Activated CD4-positive, alpha-beta memory T cell treated with anti-CD3 and anti-CD28 coated beads, Interleukin-2, amount 10 ng/mL, durations not matched to agents 7 days and 5 days (primary cell): Measurements from ENCODE around the gene LMX1B. TPM values are rescaled to one million over a fixed set of nuclear protein-coding genes. Genes with fewer than 3 reads are reported as not detected.

ENCODE experiments used
- CTCF ChIA-PET: fragments of 350-600 bp; sonication (Branson Sonifier 250); formaldehyde crosslinking; loops from one replicate; lab custom pipeline; 2021; ENCODE audit warnings: antibody characterized with exemption, inconsistent platforms; lab: Charles Lee
- POLR2A ChIA-PET: fragments of 350-600 bp; sonication (Branson Sonifier 250); formaldehyde crosslinking; loops from one replicate; lab custom pipeline; 2021; ENCODE audit warnings: antibody characterized with exemption; lab: Charles Lee
- DNase-seq: peaks from one replicate; pipeline ENCODE4 v3.0.0-alpha.2; 2020
- H3K27ac Mint-ChIP-seq: one replicate; pipeline ENCODE4 v1.8.0; 2021; ENCODE audit warnings: mild to moderate bottlenecking, mixed read lengths
- H3K27me3 Mint-ChIP-seq: one replicate; pipeline ENCODE4 v1.8.0; 2021; ENCODE audit warnings: mixed read lengths
- H3K36me3 Mint-ChIP-seq: one replicate; pipeline ENCODE4 v1.8.0; 2021; ENCODE audit warnings: low read depth, mixed read lengths
- H3K4me1 Mint-ChIP-seq: one replicate; pipeline ENCODE4 v1.8.0; 2021; ENCODE audit warnings: mixed read lengths
- H3K4me3 Mint-ChIP-seq: one replicate; pipeline ENCODE4 v1.8.0; 2021; ENCODE audit warnings: mild to moderate bottlenecking, mixed read lengths
- H3K9me3 Mint-ChIP-seq: one replicate; pipeline ENCODE4 v1.8.0; 2021; ENCODE audit warnings: mixed read lengths
- total RNA-seq, 2 experiments: library from RNA; stranded (reverse); gene quantifications; one replicate each; pipeline ENCODE4 v1.2.3, GENCODE V29; 2021

The LMX1B gene
- total RNA-seq, 2 experiments from 2014 or later: not detected

DNA sequence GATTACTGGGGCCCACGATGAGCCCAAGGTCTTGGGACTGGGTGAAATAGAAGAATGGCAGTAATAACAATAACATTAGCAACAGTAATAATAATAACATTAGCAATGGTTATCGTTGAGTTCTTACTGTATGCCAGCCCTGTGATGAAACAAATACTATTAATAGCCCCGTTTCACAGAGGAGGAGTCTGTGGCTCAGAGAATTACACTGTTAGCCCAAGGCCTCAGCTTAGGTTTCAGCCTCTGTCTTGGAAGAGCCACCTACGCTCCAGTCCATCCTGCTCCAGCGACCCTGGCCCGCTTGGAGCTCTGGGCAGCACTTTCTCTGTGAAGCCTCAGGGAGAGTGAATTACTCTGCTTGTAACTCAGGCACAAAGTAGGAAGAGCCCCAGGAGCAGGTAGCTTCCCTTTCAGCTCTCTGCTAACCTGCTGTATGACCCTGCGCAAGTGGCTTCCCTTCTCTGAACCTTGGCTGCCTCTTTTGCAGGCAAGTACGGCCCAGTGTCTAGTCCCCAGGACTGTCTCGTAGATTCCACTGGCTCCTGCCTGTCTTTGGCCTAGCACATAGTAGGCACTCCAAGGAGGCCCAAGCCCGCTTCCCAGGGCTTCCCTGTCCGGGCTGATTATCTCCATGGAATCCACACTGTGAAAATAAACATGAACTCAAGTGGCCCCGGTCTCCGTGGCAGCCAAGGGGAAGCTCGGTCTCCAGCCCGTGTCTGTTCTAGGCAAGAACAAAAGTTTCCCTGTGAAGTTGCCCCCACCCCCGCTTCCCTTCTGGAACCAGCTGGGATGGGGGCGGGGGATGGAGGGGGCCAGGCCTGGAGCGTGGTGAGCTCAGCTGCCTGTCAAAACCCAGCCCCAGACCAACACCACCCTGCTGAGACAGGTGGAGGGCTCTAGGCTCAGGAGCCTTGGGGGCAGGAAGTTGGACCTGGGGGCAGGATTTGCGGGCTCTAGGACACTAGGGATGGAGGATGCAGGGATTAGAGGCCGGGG, 26.2 kb upstream of the LMX1B start:
- POLR2A ChIA-PET: no interaction called here
- H3K4me1 Mint-ChIP-seq: no peaks in the 10 kb centered on the region
- no peaks in the 10 kb centered on the region for H3K36me3 Mint-ChIP-seq
- no peak overlapping the region for H3K27ac Mint-ChIP-seq
- no peak for DNase-seq
- no peak overlapping the region for H3K4me3 Mint-ChIP-seq
- no peaks in the 10 kb centered on the region for H3K9me3 Mint-ChIP-seq
- peaks cover 28% of the 10 kb centered on the region for H3K27me3 Mint-ChIP-seq
- CTCF ChIA-PET: interaction anchor here (0.6 kb wide), 1 partner anchor 12 kb away, joined by 3 read pairs; no protein-coding TSS in a partner anchor

DNA sequence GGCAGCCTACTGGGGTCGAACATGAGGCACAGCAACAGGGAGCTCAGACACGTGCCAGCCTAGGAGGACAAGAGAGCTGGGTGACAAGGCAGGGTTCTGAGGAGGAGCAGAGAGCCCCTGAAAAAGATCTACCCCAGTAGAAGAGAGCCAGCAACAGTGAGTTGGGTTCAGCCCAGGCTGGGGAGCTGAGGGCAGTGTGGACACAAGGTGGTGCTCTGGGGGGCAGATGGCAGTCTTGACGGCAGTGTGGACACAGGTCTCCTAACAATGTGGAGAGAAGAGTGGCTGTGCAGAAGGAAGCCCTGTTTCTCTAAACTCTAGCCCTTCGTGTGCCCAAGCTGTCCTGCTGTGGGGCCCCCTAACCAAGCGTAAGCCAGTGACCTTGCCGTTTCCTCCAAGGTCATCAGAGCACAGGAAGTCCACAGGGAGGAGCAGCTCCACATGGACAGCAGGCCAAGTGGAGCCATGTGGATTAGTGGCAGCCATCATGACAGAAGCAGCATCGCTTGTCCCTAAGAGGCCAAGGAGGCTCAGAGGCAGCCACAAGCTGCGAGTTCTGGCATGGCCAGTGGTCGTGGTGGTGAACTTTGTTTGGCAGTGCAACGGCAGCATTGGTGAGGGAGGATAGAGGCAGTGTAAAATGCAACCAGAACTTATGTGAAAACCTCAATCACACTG, 25.1 kb upstream of the LMX1B start:
- ChIA-PET CTCF (no interaction called here), POLR2A (interaction anchor here (0.6 kb wide), 1 partner anchor 9 kb away, joined by 4 read pairs; no protein-coding TSS in a partner anchor)
- peaks cover 33% of the 10 kb centered on the region for H3K27me3 Mint-ChIP-seq
- DNase-seq: no peak
- no peak overlapping the region for H3K27ac Mint-ChIP-seq
- no peak overlapping the region for H3K4me3 Mint-ChIP-seq
- no peaks in the 10 kb centered on the region for H3K36me3 Mint-ChIP-seq
- H3K9me3 Mint-ChIP-seq: no peaks in the 10 kb centered on the region
- no peaks in the 10 kb centered on the region for H3K4me1 Mint-ChIP-seq

DNA sequence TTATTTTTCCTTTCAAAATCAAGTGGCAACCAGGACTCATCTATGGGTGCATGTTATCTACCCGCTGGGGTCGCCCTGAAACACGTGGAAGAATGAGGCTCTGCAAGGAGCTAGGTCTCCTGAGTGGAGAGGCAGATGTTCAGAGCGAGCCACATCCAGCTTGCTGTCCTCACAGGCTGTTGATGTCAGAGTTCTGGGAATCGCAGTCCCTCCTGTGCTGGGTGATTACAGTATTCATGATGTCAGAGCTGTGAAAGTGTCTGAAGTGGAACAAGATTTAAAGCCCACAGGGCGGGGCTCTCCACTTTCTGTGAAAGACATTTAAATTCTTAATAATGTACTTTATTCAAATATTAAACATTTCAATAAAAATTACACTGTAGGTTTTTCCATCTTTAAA, 24.4 kb upstream of the LMX1B start:
- no peak for DNase-seq
- Mint-ChIP-seq H3K36me3 (no peaks in the 10 kb centered on the region), H3K27me3 (peaks cover 37% of the 10 kb centered on the region), H3K4me3 (no peak overlapping the region), H3K4me1 (no peaks in the 10 kb centered on the region), H3K27ac (no peak overlapping the region), H3K9me3 (no peaks in the 10 kb centered on the region)
- ChIA-PET CTCF (no interaction called here), POLR2A (no interaction called here)

DNA sequence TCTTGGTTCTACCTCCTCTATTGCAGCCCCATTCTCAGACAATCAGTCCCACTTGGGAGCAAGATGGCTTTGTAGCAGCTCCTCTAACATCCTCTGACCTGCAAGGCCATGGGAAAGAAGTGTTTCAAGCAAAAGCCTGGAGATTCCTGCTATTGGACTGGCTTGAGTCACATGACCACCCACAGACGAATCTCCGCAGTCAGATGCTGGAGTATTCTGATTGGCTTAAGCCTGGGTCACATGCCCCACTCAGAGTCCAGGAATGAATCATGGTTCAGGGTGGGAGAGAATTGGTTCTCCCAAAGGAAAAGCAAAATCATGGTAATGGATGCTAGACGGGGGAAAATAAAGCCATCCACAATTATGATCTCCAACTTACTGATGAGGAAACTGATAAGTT, 22.6 kb upstream of the LMX1B start:
- no peak overlapping the region for H3K4me3 Mint-ChIP-seq
- H3K9me3 Mint-ChIP-seq: no peaks in the 10 kb centered on the region
- H3K36me3 Mint-ChIP-seq: no peaks in the 10 kb centered on the region
- CTCF ChIA-PET: interaction anchor here (1.6 kb wide), 1 partner anchor 33 kb away, joined by 4 read pairs; no protein-coding TSS in a partner anchor
- DNase-seq: no peak
- H3K27ac Mint-ChIP-seq: no peak overlapping the region
- H3K27me3 Mint-ChIP-seq: peaks cover 42% of the 10 kb centered on the region
- no peaks in the 10 kb centered on the region for H3K4me1 Mint-ChIP-seq
- POLR2A ChIA-PET: no interaction called here

DNA sequence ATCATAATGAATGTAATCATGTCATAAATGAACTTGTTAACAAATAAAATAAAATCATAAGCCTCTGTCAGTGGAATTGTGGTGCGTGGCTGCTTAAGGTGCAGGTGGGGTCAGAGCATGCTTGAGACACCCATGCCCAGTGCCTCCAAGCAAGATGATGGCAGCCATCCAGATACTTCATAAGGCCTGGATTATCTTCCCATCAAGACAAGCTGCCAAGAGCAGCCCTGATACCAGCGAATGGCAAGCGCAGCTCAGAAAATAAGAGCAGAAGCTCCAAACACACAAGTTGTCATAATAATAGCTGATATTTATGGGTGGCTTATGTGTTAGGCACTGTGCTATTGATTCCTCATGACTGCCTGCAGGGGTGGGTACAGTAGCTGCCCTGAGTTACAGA, 21.8 kb upstream of the LMX1B start:
- no peaks in the 10 kb centered on the region for H3K36me3 Mint-ChIP-seq
- no peak for DNase-seq
- peaks cover 48% of the 10 kb centered on the region for H3K27me3 Mint-ChIP-seq
- H3K9me3 Mint-ChIP-seq: no peaks in the 10 kb centered on the region
- ChIA-PET CTCF (interaction anchor here (1.6 kb wide), 1 partner anchor 34 kb away, joined by 4 read pairs; no protein-coding TSS in a partner anchor), POLR2A (no interaction called here)
- no peaks in the 10 kb centered on the region for H3K4me1 Mint-ChIP-seq
- no peak overlapping the region for H3K4me3 Mint-ChIP-seq
- H3K27ac Mint-ChIP-seq: no peak overlapping the region

DNA sequence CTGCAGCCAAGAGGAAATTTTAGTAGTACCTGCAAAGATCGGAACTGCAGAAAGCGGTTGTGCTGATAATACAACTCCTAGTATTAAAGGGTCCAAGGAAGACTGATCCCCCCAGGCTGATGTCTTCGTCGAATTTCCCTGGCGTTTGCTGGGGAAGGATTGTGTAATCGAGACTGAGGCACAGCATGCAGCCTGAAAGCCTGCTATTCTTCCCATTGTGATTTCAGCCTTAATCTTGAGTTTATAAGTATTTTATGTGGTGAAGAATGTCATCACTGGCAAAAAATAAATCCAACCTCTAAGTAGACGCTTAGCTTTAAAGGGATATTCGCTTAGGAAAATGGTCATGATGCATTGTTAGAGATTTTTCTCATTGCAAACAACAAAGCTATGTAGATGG, 21.3 kb upstream of the LMX1B start:
- ChIA-PET CTCF (no interaction called here), POLR2A (no interaction called here)
- Mint-ChIP-seq H3K4me1 (no peaks in the 10 kb centered on the region), H3K36me3 (no peaks in the 10 kb centered on the region), H3K27ac (no peak overlapping the region), H3K9me3 (no peaks in the 10 kb centered on the region), H3K27me3 (peaks cover 53% of the 10 kb centered on the region), H3K4me3 (no peak overlapping the region)
- DNase-seq: no peak

DNA sequence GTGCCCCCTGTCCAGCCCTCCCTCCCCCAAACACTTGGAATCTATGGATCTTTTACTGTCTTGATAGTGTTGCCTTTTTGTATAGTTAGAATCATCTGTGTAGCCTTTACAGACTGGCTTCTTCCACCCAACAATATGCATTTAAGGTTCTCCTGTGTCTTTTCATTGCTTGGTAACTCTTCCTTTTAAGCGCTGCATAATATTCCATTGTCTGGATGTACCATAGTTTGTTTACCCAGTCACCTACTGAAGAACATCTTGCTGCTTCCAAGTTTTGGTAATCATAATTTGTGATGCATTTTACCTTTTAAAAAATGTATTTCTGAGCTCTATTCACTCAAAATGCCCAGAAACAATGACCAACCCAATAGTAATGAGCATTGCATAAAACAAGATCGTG, 17.7 kb upstream of the LMX1B start:
- no peak overlapping the region for H3K27ac Mint-ChIP-seq
- H3K4me1 Mint-ChIP-seq: no peaks in the 10 kb centered on the region
- no peaks in the 10 kb centered on the region for H3K36me3 Mint-ChIP-seq
- H3K9me3 Mint-ChIP-seq: no peaks in the 10 kb centered on the region
- DNase-seq: no peak
- ChIA-PET CTCF (no interaction called here), POLR2A (no interaction called here)
- no peak overlapping the region for H3K4me3 Mint-ChIP-seq
- peaks cover 53% of the 10 kb centered on the region for H3K27me3 Mint-ChIP-seq

DNA sequence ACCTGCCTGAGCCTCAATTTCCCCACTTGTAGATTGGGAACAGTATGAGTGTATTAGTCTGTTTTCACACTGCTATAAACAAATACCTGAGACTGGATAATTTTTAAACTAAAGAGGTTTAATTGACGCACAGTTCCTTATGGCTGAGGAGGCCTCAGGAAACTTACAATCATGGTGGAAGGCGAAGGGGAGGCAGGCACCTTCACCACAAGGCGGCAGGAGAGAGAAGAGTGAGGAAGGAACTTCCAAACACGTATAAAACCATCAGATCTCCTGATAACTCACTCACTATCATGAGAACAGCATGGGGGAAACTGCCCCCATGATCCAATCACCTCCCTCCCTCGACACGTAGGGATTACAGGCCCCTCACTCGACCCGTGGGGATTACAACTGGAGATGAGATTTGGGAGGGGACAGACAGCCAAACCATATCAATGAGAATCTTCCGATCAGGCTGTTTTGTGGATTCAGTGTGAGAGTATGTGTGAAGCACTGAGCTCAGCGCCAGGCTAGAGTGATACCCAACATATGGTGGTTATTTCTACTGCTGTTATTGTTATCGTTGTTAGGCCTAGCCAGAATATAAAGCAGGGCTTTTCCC, 14.6 kb upstream of the LMX1B start:
- Mint-ChIP-seq H3K27ac (no peak overlapping the region), H3K27me3 (peaks cover 53% of the 10 kb centered on the region), H3K36me3 (no peaks in the 10 kb centered on the region), H3K4me1 (no peaks in the 10 kb centered on the region), H3K4me3 (no peak overlapping the region), H3K9me3 (no peaks in the 10 kb centered on the region)
- DNase-seq: no peak
- ChIA-PET CTCF (no interaction called here), POLR2A (no interaction called here)

DNA sequence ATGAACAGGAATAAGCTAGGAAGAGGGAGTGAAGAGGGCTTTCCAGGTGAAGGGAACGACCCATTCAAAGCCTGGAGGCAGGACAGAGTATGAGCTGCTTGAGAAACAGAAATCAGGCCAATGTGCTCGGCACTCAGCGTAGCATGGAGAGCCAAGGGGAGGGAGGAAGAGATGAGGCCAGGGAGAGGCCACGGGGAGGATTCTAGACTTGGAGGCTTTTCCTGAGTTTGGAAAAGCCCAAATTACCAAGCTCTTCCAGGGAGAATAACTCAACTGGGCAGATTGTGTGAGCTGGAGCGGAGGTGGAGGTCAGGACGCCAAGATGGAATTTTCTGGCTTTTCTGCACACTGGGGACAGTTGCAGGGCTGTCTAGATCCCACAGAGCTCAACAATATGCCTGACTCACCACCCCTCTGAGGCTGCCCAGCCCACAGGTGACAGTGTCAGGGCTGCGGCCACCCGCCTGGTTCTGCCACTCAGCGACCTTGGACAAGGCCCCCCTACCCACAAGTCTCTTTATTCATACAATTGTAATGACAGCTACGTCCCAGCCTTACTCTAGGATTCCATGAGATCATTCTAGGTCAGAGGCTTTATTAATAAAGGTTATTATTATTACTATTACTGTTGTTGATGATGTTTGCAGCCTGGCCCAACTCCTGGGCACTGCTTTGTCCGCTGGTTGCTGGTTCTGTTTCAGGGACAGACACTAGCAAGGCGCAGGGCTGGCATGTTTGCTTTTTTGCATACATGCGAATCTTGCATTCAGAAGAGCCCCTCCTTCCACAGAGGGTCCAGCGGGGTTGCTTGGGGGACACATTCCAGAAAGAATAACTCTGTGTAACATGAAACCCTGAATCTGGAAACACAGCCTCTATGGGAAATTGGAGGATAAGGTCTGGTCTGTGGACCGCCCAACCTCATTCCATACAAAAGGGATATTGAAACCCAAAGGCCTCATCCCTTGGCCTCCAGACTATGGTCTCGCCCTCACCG, 9.4 kb upstream of the LMX1B start:
- ChIA-PET POLR2A (no interaction called here), CTCF (no interaction called here)

DNA sequence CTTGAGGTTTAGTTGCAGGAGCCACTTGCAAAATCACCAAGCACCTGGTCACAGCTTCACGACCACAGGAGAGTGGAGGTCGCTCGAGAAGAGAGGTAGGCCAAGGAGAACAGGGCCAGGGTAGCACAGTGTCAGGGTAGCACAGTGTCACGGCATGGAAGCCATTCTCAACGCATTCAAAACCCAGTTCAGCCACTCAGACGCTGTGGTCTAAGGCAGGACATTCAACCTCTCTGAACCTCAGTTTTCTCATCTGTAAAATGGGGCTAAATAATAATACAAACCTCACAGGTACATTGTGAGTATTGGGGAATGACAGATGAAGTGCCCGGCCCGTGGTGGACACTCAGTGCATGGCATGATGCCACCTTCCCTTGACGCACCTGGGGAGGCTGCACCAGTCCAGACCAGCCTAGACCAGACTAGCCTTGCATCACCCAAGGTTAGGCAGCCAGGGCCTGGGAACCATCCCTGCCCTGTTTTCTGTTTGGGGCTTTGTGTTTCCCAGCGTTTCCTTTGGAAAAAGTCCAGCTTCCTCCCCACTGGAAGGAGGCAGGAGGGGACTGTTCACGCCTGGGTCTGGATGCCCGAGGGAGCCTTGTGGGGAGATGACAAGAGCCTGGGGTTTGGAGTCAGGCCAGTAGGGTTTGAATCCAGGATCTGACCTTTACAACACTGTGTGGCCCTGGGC, 7.8 kb upstream of the LMX1B start:
- ChIA-PET CTCF (no interaction called here), POLR2A (no interaction called here)
- H3K9me3 Mint-ChIP-seq: no peaks in the 10 kb centered on the region
- no peak overlapping the region for H3K27ac Mint-ChIP-seq
- H3K4me3 Mint-ChIP-seq: no peak overlapping the region
- H3K27me3 Mint-ChIP-seq: peaks cover 48% of the 10 kb centered on the region
- no peak for DNase-seq
- H3K4me1 Mint-ChIP-seq: peaks cover 2% of the 10 kb centered on the region
- H3K36me3 Mint-ChIP-seq: no peaks in the 10 kb centered on the region

More for the DNA sequence above, 9.4 kb upstream of the LMX1B start:
- Mint-ChIP-seq H3K27me3 (peaks cover 44% of the 10 kb centered on the region), H3K9me3 (no peaks in the 10 kb centered on the region), H3K27ac (no peak overlapping the region), H3K4me3 (no peak overlapping the region), H3K4me1 (peaks cover 2% of the 10 kb centered on the region), H3K36me3 (no peaks in the 10 kb centered on the region)
- DNase-seq: no peak

DNA sequence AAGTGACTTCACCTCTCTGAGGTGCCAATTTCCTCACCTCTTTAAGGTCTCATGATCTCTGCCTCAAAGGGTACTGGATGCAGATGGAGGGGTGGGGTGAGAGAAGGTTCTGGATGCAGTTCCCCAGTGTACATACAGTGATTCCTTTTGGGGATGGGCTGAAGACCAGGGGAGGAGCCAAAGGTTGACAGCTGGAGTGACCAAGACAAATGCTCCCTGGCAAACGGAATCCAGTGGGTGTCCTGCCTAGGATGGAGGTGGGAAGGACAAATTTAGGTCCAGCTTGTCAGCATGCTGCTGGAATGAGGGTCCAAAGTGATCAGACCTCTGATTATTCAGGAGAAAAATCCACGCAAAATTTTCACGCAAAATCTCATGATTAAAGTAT, 7.3 kb upstream of the LMX1B start:
- Mint-ChIP-seq H3K27ac (no peak overlapping the region), H3K36me3 (no peaks in the 10 kb centered on the region), H3K4me1 (peaks cover 6% of the 10 kb centered on the region), H3K4me3 (no peak overlapping the region), H3K27me3 (peaks cover 51% of the 10 kb centered on the region), H3K9me3 (no peaks in the 10 kb centered on the region)
- no peak for DNase-seq
- ChIA-PET POLR2A (no interaction called here), CTCF (no interaction called here)

DNA sequence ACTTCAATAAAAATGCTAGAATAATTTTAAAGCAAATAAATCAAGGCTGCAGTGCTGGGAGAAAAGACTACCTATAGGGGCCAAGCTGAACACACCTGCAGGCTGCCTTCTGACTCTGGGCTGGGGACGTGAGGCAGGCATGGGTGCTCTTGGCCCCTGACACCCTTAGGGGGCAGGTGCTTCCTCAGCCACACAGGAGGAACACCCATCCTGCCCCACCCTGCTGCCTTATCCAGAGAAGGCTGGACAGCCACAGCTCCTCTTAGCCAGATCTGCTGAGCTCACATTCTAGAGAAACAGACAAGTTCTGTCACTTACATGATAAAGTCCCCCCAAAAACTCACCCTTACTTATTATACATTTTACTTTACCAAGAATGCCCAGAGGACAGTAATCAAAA, 6.6 kb upstream of the LMX1B start:
- H3K27ac Mint-ChIP-seq: no peak overlapping the region
- H3K36me3 Mint-ChIP-seq: peaks cover 3% of the 10 kb centered on the region
- H3K4me3 Mint-ChIP-seq: no peak overlapping the region
- peaks cover 11% of the 10 kb centered on the region for H3K4me1 Mint-ChIP-seq
- ChIA-PET CTCF (interaction anchor here (0.7 kb wide), 1 partner anchor 175 kb away, joined by 3 read pairs; no protein-coding TSS in a partner anchor), POLR2A (no interaction called here)
- peaks cover 54% of the 10 kb centered on the region for H3K27me3 Mint-ChIP-seq
- no peaks in the 10 kb centered on the region for H3K9me3 Mint-ChIP-seq
- no peak for DNase-seq
